Gastrocnemius medialis (tissue), 4 donors: ENCODE data around the gene LDLRAD4. TPM values are rescaled to one million over a fixed set of nuclear protein-coding genes. Genes with fewer than 3 reads are reported as not detected.
A peak's percentile ranks its signal among the peaks of the same experiment; 100 is the strongest.

Source experiments
- ATAC-seq, 2 donors: fragments of 150-250 bp; one replicate each; pipeline ENCODE4 v1.9.1; 2016
- DNase-seq, 2 donors: peaks; one replicate each; pipeline ENCODE4 v3.0.0-alpha.2; 2019
- H3K27ac ChIP-seq, 4 donors: fragments of 200-600 bp; sonication (generic); 1 replicate in 1 of 4; 2 replicates in 3 of 4; pipeline ENCODE4 v1.5.1; 2016 to 2018; ENCODE audit warnings: mild to moderate bottlenecking in 2 of 4, moderate library complexity in 1 of 4
- H3K27me3 ChIP-seq, 3 donors: fragments of 200-600 bp; sonication (generic) in 2 of 3; 1 replicate in 1 of 3; 2 replicates in 2 of 3; pipeline versions ENCODE4 v1.5.1 to v1.6.0; 2016 to 2019; ENCODE audit warnings: mild to moderate bottlenecking in 1 of 3, moderate library complexity in 1 of 3
- H3K36me3 ChIP-seq, 2 donors: fragments of 200-600 bp; sonication (generic) in 1 of 2; one replicate each; pipeline ENCODE4 v1.5.1; 2017 to 2018
- H3K4me1 ChIP-seq, 2 donors: fragments of 200-600 bp; sonication (generic) in 1 of 2; one replicate each; pipeline ENCODE4 v1.5.1; 2016 to 2017; ENCODE audit warnings: mild to moderate bottlenecking in 2 of 2
- H3K4me3 ChIP-seq, 4 donors: fragments of 200-600 bp; sonication (generic) in 3 of 4; 1 replicate in 1 of 4; 2 replicates in 3 of 4; pipeline ENCODE4 v1.5.1; 2016 to 2019; ENCODE audit warnings: mild to moderate bottlenecking in 2 of 4
- H3K9me3 ChIP-seq, 3 donors: fragments of 200-600 bp; sonication (generic) in 2 of 3; 1 replicate in 1 of 3; 2 replicates in 2 of 3; pipeline ENCODE4 v1.5.1; 2016 to 2019
- POLR2A ChIP-seq, 2 donors: fragments of 450-650 bp; IDR thresholded peaks; one replicate each; pipeline ENCODE4 v1.6.1; 2017; ENCODE audit warnings: antibody characterized with exemption in 2 of 2, mild to moderate bottlenecking in 2 of 2, moderate library complexity in 2 of 2
- in situ Hi-C, 4 donors: fragments of 200-750 bp; cut with MboI; loops; one replicate each; pipeline versions ENCODE4 v1.15.0 to v1.8.0; 2017; ENCODE audit warnings: low sequenced_read_pairs in 4 of 4
- intact Hi-C: fragments of 100-400 bp; cut with DNase I; formaldehyde crosslinking; loops from one replicate; pipeline ENCODE4 v1.15.1; 2023; ENCODE audit warnings: low total_unique reads
- total RNA-seq, 4 donors: library from RNA; depleted of rRNA; stranded (reverse); fragments of >200 nt; gene quantifications; one replicate each; pipeline versions ENCODE4 v1.1.0 to v1.2.3, GENCODE V29; 2016
- TF ChIP-seq, protein P1 (sequence below), 5 experiments: fragments of 450-650 bp in 3 of 5; fragments of 200-600 bp in 2 of 5; sonication (generic) in 2 of 5; IDR thresholded peaks in 4 of 5; conservative IDR thresholded peaks in 1 of 5; 1 replicate in 4 of 5; 2 replicates in 1 of 5; pipeline ENCODE4 v1.5.1; 2016 to 2019; ENCODE audit warnings: antibody characterized with exemption in 5 of 5, mild to moderate bottlenecking in 3 of 5, moderate library complexity in 3 of 5

LDLRAD4 gene
- total RNA-seq, 4 donors from 2014 or later: 3.9 to 11.1 (median 6.5) TPM

DNA sequence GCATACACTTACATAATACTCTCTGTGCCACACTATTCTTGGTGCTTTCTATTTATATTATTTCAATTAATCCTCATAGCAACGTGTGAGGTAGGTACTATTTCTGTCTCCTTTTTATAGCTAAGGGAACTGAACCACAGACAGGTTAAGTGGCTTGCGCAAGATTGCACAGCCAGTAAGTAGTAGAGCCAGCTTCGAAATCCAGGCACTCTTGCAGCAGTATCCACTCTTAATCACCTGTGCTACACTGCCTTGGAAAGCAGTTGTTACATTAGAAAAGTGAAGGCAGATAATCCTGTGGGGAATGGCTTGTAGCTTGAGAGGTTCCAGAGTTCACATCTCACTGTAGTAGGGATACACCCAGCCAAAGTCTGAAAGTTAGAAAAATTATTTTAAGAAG is 198.3 kb downstream of the LDLRAD4 start:
- Histone ChIP-seq H3K27ac (peak overlapping the region; percentile 0 to 71 (median 59)), H3K36me3 (no peaks in the 10 kb centered on the region), H3K27me3 (no peaks in the 10 kb centered on the region), H3K4me1 (peaks cover 26 to 48% of the 10 kb centered on the region in 2 donors), H3K9me3 (no peaks in the 10 kb centered on the region), H3K4me3 (no peak overlapping the region)
- ATAC-seq: peak; percentile 79 to 94
- peak in 1 of 2 donors; percentile 43 for DNase-seq
- TF ChIP-seq, protein P1, sequence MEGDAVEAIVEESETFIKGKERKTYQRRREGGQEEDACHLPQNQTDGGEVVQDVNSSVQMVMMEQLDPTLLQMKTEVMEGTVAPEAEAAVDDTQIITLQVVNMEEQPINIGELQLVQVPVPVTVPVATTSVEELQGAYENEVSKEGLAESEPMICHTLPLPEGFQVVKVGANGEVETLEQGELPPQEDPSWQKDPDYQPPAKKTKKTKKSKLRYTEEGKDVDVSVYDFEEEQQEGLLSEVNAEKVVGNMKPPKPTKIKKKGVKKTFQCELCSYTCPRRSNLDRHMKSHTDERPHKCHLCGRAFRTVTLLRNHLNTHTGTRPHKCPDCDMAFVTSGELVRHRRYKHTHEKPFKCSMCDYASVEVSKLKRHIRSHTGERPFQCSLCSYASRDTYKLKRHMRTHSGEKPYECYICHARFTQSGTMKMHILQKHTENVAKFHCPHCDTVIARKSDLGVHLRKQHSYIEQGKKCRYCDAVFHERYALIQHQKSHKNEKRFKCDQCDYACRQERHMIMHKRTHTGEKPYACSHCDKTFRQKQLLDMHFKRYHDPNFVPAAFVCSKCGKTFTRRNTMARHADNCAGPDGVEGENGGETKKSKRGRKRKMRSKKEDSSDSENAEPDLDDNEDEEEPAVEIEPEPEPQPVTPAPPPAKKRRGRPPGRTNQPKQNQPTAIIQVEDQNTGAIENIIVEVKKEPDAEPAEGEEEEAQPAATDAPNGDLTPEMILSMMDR (IDR thresholded peaks at IDR 0.05 in 4 of 5, conservative IDR thresholded peaks at IDR 0.05 in 1 of 5): no peak
- no peak for TF ChIP-seq POLR2A (IDR thresholded peaks at IDR 0.05)
- in situ Hi-C loops (no loop called here), intact Hi-C loops (loop anchor here (10.0 kb wide), 1 partner anchor 202 kb away; the partner anchor contains the start of gene LDLRAD4)

DNA sequence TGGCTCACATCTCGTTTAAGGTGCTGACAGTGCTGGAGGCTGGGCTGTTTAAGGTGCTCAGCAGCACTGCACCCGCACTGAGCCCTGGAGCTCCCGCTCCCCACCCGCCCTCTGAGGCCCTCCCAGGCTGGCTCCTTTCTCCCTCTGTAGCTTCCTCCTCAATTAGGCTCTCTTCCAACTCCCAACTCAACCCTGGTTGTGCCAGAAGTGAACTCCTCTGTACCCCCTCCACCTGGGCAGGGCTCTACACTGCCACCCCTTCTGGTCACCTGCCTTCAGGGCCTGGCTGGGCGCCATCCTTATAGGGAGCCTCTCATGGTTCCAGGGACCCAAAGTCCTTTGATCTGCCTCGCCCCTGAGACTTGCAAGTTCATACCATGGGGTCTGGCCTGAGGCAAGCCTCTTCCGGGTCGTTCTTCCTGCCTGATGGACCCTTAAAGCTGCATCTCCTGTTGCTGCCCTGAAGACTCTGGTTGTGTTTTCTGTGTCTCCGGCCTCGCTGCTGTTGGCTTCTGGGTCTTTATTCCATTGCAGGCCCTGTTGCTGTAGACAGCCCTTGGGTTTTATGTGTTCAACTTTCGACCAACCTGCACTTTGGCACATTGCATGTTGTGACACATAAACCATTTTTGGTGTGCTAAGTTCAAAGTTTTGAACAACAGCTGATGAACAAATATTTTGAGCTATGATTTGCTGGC is 199.6 kb downstream of the LDLRAD4 start:
- H3K27ac ChIP-seq: no peak overlapping the region
- H3K27me3 ChIP-seq: no peaks in the 10 kb centered on the region
- no peaks in the 10 kb centered on the region for H3K36me3 ChIP-seq
- in situ Hi-C loops: no loop called here
- H3K4me1 ChIP-seq: peaks cover 26 to 40% of the 10 kb centered on the region in 2 donors
- no peak for ATAC-seq
- no peaks in the 10 kb centered on the region for H3K9me3 ChIP-seq
- TF ChIP-seq POLR2A (IDR thresholded peaks at IDR 0.05): no peak
- TF ChIP-seq, protein P1 (IDR thresholded peaks at IDR 0.05 in 4 of 5, conservative IDR thresholded peaks at IDR 0.05 in 1 of 5): no peak
- intact Hi-C loops: loop anchor here (10.0 kb wide), 1 partner anchor 203 kb away; the partner anchor contains the start of gene LDLRAD4
- H3K4me3 ChIP-seq: no peak overlapping the region
- DNase-seq: no peak

DNA sequence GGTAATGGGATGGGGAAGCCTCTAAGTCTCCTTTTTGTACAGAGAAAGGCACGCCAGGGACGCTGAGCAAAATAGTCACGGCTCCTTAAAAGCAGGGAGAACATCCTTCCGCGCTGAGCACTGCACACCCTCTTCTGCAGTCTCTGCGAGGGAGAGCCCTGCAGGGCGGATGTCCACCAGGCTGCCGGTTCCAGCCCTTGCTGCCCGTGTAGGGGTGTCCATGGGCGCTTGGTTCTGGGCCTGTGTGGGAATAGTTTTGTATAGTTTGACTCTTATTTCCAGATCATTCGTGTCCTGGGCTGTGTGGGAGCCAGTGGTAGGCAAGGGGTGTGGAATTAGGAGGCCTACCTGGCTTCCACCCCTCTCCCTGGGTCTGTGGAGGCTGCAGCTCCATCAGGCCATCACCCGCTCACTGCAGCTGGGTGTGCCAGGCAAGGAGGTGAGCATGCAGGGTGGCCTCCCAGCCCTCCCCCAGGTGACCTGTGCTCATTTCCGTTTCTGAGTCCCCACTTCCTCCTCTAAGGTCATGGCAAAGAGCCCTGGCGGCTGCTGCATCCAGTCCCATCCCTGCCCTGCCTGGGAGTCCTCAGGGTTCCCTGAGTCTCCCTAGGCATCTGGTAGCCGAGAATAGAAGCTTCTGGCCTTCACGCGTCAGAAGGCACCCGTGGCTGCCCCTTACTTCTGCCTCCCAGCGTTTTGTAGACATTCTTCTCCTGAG is 202.6 kb downstream of the LDLRAD4 start:
- H3K4me3 ChIP-seq: no peak overlapping the region
- no peaks in the 10 kb centered on the region for H3K36me3 ChIP-seq
- no peak overlapping the region for H3K27ac ChIP-seq
- TF ChIP-seq POLR2A (IDR thresholded peaks at IDR 0.05): no peak
- TF ChIP-seq, protein P1 (IDR thresholded peaks at IDR 0.05 in 4 of 5, conservative IDR thresholded peaks at IDR 0.05 in 1 of 5): no peak
- H3K9me3 ChIP-seq: no peaks in the 10 kb centered on the region
- intact Hi-C loops: no loop called here
- in situ Hi-C loops: no loop called here
- H3K27me3 ChIP-seq: no peaks in the 10 kb centered on the region
- ATAC-seq (no peak), DNase-seq (no peak)
- peaks cover 18 to 20% of the 10 kb centered on the region in 2 donors for H3K4me1 ChIP-seq

- DNase-seq: no peak
- no peaks in the 10 kb centered on the region for H3K27me3 ChIP-seq
- no peaks in the 10 kb centered on the region for H3K36me3 ChIP-seq
- no peak overlapping the region for H3K27ac ChIP-seq
- peaks cover 13 to 18% of the 10 kb centered on the region in 2 donors for H3K4me1 ChIP-seq
- no peaks in the 10 kb centered on the region for H3K9me3 ChIP-seq
- no peak overlapping the region for H3K4me3 ChIP-seq
- intact Hi-C loops: no loop called here
- in situ Hi-C loops: no loop called here
- TF ChIP-seq POLR2A (IDR thresholded peaks at IDR 0.05): no peak
- TF ChIP-seq, protein P1 (IDR thresholded peaks at IDR 0.05 in 4 of 5, conservative IDR thresholded peaks at IDR 0.05 in 1 of 5): no peak
- no peak for ATAC-seq
Observed at GRCh38 chr18:13422541-13423147, 204.1 kb downstream of the LDLRAD4 start.
